Measurements from ENCODE around the gene PTPRR. TPM values are rescaled to one million over a fixed set of nuclear protein-coding genes. Genes with fewer than 3 reads are reported as not detected.
"Not testable (repeated sequence)": the region's sequence is repeated elsewhere in the genome, so short reads cannot be mapped to it uniquely, and the experiment has no call there.

PTPRR gene
- polyA plus RNA-seq, 1 donor: 1.5 TPM

GRCh38 chr12:70741256-70741655 lies 179.3 kb downstream of the PTPRR start:
- DNase-seq: no peak

- no peak for DNase-seq
Observed at GRCh38 chr12:70739756-70740155, 180.8 kb downstream of the PTPRR start.

GRCh38 chr12:70736351-70737133 lies 184.0 kb downstream of the PTPRR start:
- DNase-seq: no peak

- not testable (repeated sequence) for DNase-seq
Observed at GRCh38 chr12:70735197-70735596, 185.3 kb downstream of the PTPRR start.

GRCh38 chr12:70733385-70733784 lies 187.2 kb downstream of the PTPRR start:
- DNase-seq: peak; percentile 63

GRCh38 chr12:70732287-70732686 lies 188.3 kb downstream of the PTPRR start:
- DNase-seq: no peak

GRCh38 chr12:70730675-70731180 lies 189.8 kb downstream of the PTPRR start:
- no peak for DNase-seq

- DNase-seq: no peak
Observed at GRCh38 chr12:70724444-70724843, 196.1 kb downstream of the PTPRR start.

GRCh38 chr12:70722584-70723343 lies 197.8 kb downstream of the PTPRR start:
- DNase-seq: peak; percentile 14

GRCh38 chr12:70721656-70722357 lies 198.7 kb downstream of the PTPRR start:
- no peak for DNase-seq

GRCh38 chr12:70721216-70721615 lies 199.3 kb downstream of the PTPRR start:
- DNase-seq: no peak

- DNase-seq: peak; percentile 72
Observed at GRCh38 chr12:70719672-70720420, 200.7 kb downstream of the PTPRR start.

GRCh38 chr12:70719071-70719470 lies 201.5 kb downstream of the PTPRR start:
- no peak for DNase-seq

GRCh38 chr12:70711831-70712230 lies 208.7 kb downstream of the PTPRR start:
- DNase-seq: no peak

GRCh38 chr12:70709022-70709421 lies 211.5 kb downstream of the PTPRR start:
- DNase-seq: no peak

- no peak for DNase-seq
Observed at GRCh38 chr12:70706611-70707010, 213.9 kb downstream of the PTPRR start.

GRCh38 chr12:70698345-70698744 lies 222.2 kb downstream of the PTPRR start:
- no peak for DNase-seq

GRCh38 chr12:70695361-70696023 lies 225.0 kb downstream of the PTPRR start:
- DNase-seq: no peak

- no peak for DNase-seq
Observed at GRCh38 chr12:70692681-70693288, 227.8 kb downstream of the PTPRR start.

- DNase-seq: no peak
Observed at GRCh38 chr12:70691018-70691672, 229.4 kb downstream of the PTPRR start.

GRCh38 chr12:70686907-70687306 lies 233.6 kb downstream of the PTPRR start:
- no peak for DNase-seq
